ENCODE data around the gene HIPK2.

The HIPK2 gene

DNA sequence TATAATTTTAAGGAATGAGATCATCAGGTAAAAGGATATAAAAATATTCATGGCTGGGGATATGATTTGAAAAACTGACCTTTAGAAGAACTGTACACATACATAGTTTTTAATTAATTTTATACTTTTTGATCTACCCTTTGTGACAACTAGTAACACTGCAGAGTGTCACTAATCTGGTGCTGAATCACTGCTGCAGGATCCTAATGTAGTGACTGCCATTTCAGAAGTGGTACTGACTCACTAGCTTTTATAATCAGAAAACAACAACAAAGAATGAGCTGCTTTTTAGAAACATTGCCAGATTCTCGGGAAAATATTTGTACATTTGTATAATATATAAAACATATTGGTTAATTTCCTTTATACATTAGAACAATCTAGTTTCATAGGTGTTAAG lies 110.4 kb downstream of the HIPK2 start:
- no peaks in the 10 kb centered on the region for H3K9me3 ChIP-seq
- H3K27me3 ChIP-seq, result no peaks in the 10 kb centered on the region
- no peak for DNase-seq
- H3K36me3 ChIP-seq, result no peaks in the 10 kb centered on the region
- 0 out of 2 replicates have a peak, but pooled peaks cover 4% of the 10 kb centered on the region for H3K4me1 ChIP-seq
- no peak overlapping the region for H3K4me3 ChIP-seq (ENCODE audit: low read depth, low read length)
- TF ChIP-seq, protein P1, sequence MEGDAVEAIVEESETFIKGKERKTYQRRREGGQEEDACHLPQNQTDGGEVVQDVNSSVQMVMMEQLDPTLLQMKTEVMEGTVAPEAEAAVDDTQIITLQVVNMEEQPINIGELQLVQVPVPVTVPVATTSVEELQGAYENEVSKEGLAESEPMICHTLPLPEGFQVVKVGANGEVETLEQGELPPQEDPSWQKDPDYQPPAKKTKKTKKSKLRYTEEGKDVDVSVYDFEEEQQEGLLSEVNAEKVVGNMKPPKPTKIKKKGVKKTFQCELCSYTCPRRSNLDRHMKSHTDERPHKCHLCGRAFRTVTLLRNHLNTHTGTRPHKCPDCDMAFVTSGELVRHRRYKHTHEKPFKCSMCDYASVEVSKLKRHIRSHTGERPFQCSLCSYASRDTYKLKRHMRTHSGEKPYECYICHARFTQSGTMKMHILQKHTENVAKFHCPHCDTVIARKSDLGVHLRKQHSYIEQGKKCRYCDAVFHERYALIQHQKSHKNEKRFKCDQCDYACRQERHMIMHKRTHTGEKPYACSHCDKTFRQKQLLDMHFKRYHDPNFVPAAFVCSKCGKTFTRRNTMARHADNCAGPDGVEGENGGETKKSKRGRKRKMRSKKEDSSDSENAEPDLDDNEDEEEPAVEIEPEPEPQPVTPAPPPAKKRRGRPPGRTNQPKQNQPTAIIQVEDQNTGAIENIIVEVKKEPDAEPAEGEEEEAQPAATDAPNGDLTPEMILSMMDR (IDR thresholded peaks at IDR 0.05; ENCODE audit: low read depth, low read length), result no peak

DNA sequence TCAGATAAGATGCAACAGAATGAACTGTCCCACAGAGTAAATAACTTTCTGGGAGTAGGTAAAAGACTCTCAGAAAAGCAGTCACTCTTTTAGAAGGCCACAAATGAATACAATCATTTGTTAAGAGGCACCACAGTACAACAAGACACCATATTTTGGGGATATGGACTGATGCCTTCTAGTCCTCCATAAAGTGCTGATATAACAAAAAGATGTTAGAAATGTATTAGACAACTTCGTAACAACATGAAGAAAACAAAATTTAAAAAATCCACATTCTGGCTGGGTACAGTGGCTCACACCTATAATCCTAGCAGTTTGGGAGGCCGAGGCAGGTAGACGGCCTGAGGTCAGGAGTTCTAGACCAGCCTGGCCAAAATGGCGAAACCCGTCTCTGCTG lies 111.3 kb downstream of the HIPK2 start:
- Histone ChIP-seq H3K9me3 (no peaks in the 10 kb centered on the region), H3K27me3 (no peaks in the 10 kb centered on the region), H3K4me3 (ENCODE audit: low read depth, low read length) (no peak overlapping the region), H3K4me1 (0 out of 2 replicates have a peak, but pooled peaks cover 4% of the 10 kb centered on the region), H3K36me3 (no peaks in the 10 kb centered on the region)
- TF ChIP-seq, protein P1 (IDR thresholded peaks at IDR 0.05; ENCODE audit: low read depth, low read length), result no peak
- DNase-seq, result no peak

DNA sequence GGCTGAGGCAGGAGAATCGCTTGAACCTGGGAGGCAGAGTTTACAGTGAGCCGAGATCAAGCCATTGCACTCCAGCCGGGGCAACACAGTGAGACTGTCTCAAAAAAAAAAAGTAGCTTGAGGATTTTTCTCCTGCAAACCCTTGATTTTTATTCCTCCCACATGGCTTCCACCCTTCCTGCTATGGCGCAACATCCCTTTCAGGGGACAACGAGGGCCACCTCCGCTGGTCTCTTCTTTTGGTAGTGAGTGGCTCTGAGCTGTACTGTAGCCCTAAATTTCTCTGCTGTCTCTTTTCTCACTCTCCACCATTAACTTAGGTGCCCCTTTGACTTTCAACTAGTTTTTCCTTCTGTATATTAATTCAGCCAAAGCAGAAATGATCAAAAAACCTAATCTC lies 113.4 kb downstream of the HIPK2 start:
- Histone ChIP-seq H3K4me3 (ENCODE audit: low read depth, low read length) (no peak overlapping the region), H3K9me3 (no peaks in the 10 kb centered on the region), H3K27me3 (no peaks in the 10 kb centered on the region), H3K36me3 (no peaks in the 10 kb centered on the region), H3K4me1 (peaks cover 10% of the 10 kb centered on the region; the same call in 1 of the 2 replicates)
- TF ChIP-seq, protein P1 (IDR thresholded peaks at IDR 0.05; ENCODE audit: low read depth, low read length), result no peak
- no peak for DNase-seq

DNA sequence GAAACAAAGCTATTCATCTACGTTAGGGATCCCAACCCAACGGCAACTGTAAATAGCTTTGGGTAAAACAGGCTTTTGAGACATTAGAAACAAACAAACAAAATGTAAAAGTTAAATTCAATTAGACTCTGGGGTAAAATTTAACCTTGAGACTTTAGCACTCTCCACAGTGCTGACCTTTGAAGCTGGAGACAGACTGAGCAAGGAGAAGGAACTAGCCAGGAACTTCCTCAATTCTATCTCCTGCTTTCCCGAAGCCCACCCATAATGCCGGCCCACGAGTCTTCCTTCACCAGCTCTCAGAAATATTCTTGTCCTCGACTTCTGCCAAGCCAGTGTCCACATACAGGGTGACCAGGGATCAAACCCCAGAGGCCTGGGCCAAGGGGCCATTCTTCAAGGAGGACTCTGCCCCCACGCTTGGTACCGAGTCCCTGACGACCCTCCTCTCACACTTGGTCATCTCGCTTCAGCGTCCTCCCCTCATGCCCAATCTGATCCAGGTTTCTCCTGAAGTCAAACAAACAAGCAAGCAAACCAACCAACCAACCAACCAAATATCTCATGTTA lies 114.1 kb downstream of the HIPK2 start:
- Histone ChIP-seq H3K4me3 (ENCODE audit: low read depth, low read length) (no peak overlapping the region), H3K4me1 (peaks cover 10% of the 10 kb centered on the region; the same call in 1 of the 2 replicates), H3K9me3 (no peaks in the 10 kb centered on the region), H3K27me3 (no peaks in the 10 kb centered on the region), H3K36me3 (no peaks in the 10 kb centered on the region)
- TF ChIP-seq, protein P1 (IDR thresholded peaks at IDR 0.05; ENCODE audit: low read depth, low read length), result no peak
- DNase-seq, result no peak

DNA sequence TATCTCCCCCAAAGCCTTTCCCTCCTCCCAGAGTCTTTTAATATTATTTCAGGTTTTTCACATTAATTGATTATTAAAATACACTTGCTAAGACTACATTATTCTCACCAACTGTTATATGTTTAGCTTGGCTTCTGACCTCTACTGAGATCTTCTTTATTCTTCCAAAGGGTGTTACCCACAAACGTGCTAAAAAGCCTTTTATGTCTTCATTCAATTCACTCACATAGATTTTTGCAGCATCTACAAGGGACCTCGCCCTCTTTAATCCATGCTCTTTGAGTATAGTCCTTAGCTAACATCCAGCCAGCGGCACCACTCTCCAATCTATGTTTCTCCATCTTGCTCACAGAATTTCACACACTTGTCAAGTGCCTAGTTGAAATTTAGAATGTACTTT lies 115.9 kb downstream of the HIPK2 start:
- TF ChIP-seq, protein P1 (IDR thresholded peaks at IDR 0.05; ENCODE audit: low read depth, low read length), result no peak
- peaks cover 10% of the 10 kb centered on the region; the same call in 1 of the 2 replicates for H3K4me1 ChIP-seq
- no peaks in the 10 kb centered on the region for H3K36me3 ChIP-seq
- no peaks in the 10 kb centered on the region for H3K27me3 ChIP-seq
- DNase-seq, result no peak
- no peaks in the 10 kb centered on the region for H3K9me3 ChIP-seq
- no peak overlapping the region for H3K4me3 ChIP-seq (ENCODE audit: low read depth, low read length)

DNA sequence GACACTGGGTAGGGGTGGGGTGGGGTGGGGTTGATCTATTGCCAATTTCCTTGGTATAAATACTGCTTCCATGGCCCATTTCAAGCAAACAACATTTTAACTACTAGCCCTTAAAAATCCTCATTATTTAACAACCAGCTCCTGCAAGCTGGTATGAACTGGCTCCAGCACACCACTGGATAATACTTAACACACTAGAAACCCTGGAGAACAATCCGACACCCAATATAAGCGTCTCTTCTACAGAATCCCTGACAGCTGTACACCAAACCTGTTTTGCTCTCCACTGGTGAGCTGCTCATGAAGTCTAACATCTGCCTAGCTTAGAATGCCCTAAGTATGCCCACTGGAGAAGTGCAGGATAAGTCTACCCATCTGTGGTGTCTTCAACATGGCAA lies 116.8 kb downstream of the HIPK2 start:
- H3K4me3 ChIP-seq (ENCODE audit: low read depth, low read length), result no peak overlapping the region
- H3K27me3 ChIP-seq, result no peaks in the 10 kb centered on the region
- H3K9me3 ChIP-seq, result no peaks in the 10 kb centered on the region
- no peaks in the 10 kb centered on the region for H3K36me3 ChIP-seq
- no peak for DNase-seq
- TF ChIP-seq, protein P1 (IDR thresholded peaks at IDR 0.05; ENCODE audit: low read depth, low read length), result no peak
- peaks cover 10% of the 10 kb centered on the region; the same call in 1 of the 2 replicates for H3K4me1 ChIP-seq

All from BE2C (cell line).